Loucy (cell line): ENCODE data around the gene ZCCHC14.
A peak's percentile ranks its signal among the peaks of the same experiment; 100 is the strongest.
"Not testable (repeated sequence)": the region's sequence is repeated elsewhere in the genome, so short reads cannot be mapped to it uniquely, and the experiment has no call there.

Experiments used
- H2AFZ ChIP-seq: fragments of 200-600 bp; sonication (generic); 2 replicates; pipeline ENCODE4 v1.6.0; 2016; ENCODE audit warnings: antibody characterized with exemption, mild to moderate bottlenecking, low read length, moderate library complexity
- H3F3A ChIP-seq: fragments of 200-600 bp; 2 replicates; pipeline ENCODE4 v1.6.0; 2016; ENCODE audit warnings: antibody characterized with exemption, low read depth, mild to moderate bottlenecking
- H3K27me3 ChIP-seq: fragments of 200-600 bp; sonication (generic); 2 replicates; pipeline ENCODE4 v1.6.1; 2014; ENCODE audit warnings: low read length, mild to moderate bottlenecking; ENCODE audit not compliant: insufficient read depth, poor library complexity, severe bottlenecking
- H3K36me3 ChIP-seq: fragments of 200-600 bp; sonication (generic); 2 replicates; pipeline ENCODE4 v1.6.1; 2016; ENCODE audit warnings: low read length; ENCODE audit not compliant: insufficient read depth
- H3K4me1 ChIP-seq: fragments of 200-600 bp; sonication (generic); 2 replicates; pipeline ENCODE4 v1.5.1; 2014; ENCODE audit warnings: low read length, mild to moderate bottlenecking; ENCODE audit not compliant: insufficient read depth, poor library complexity, severe bottlenecking
- H3K4me2 ChIP-seq: fragments of 200-600 bp; sonication (generic); 2 replicates; pipeline ENCODE4 v1.6.0; 2014; ENCODE audit warnings: antibody characterized with exemption, low read length, low read depth, mild to moderate bottlenecking; ENCODE audit not compliant: poor library complexity, severe bottlenecking
- H3K4me3 ChIP-seq: fragments of 200-600 bp; sonication (generic); 2 replicates; pipeline ENCODE4 v1.5.1; 2014; ENCODE audit warnings: low read length, mild to moderate bottlenecking, mixed read lengths; ENCODE audit not compliant: poor library complexity, severe bottlenecking
- H3K79me2 ChIP-seq: fragments of 200-600 bp; sonication (generic); 2 replicates; pipeline ENCODE4 v1.6.1; 2014; ENCODE audit warnings: low read length; ENCODE audit not compliant: insufficient read depth
- H3K9ac ChIP-seq: fragments of 200-600 bp; sonication (generic); 2 replicates; pipeline ENCODE4 v1.6.0; 2014; ENCODE audit warnings: mild to moderate bottlenecking, low read depth, low read length, moderate library complexity; ENCODE audit not compliant: poor library complexity, severe bottlenecking
- H3K9me2 ChIP-seq: fragments of 200-600 bp; sonication (generic); replicated peaks from 2 replicates; pipeline ENCODE4 v1.6.1; 2016; ENCODE audit warnings: low read depth, low read length, mixed read lengths
- H3K9me3 ChIP-seq: fragments of 200-600 bp; sonication (generic); 2 replicates; pipeline ENCODE4 v1.6.1; 2014; ENCODE audit warnings: mild to moderate bottlenecking, antibody characterized with exemption, low read length, low read depth; ENCODE audit not compliant: insufficient read depth
- H4K20me1 ChIP-seq: fragments of 200-600 bp; sonication (generic); 2 replicates; pipeline ENCODE4 v1.6.0; 2014; ENCODE audit warnings: antibody characterized with exemption, low read length, mild to moderate bottlenecking; ENCODE audit not compliant: insufficient read depth, poor library complexity, severe bottlenecking
- EZH2phosphoT487 ChIP-seq: fragments of 200-600 bp; IDR thresholded peaks from 2 replicates; pipeline ENCODE4 v1.6.1; 2018; ENCODE audit warnings: antibody characterized with exemption, mild to moderate bottlenecking, moderate library complexity, borderline replicate concordance
- TF ChIP-seq, protein P1 (sequence below): fragments of 200-600 bp; sonication (generic); conservative IDR thresholded peaks from 2 replicates; pipeline ENCODE4 v1.5.1; 2014; ENCODE audit warnings: mild to moderate bottlenecking, antibody characterized with exemption, low read length

ZCCHC14 gene

GRCh38 chr16:87391950-87392820 is 100.6 kb downstream of the ZCCHC14 start, which contains the start of gene MAP1LC3B:
MAP1LC3B (plus strand) TSS chr16:87392336; CDS start chr16:87392428, 92 bp downstream.
- Histone ChIP-seq H3K4me2 (peak within 1 kb of the TSS; percentile 95), H3K9me2 (no peaks in the 10 kb centered on the region), H3K4me3 (peak within 1 kb of the TSS; percentile 80), H3K9ac (peak within 1 kb of the TSS; percentile 93), H3K36me3 (no peaks in the 10 kb centered on the region), H3K9me3 (no peaks in the 10 kb centered on the region), H2AFZ (peak within 1 kb of the TSS; percentile 42; the same call in 1 of the 2 replicates), H3K79me2 (peaks cover 42% of the 10 kb centered on the region), H3F3A (peaks cover 4% of the 10 kb centered on the region; the same call in 1 of the 2 replicates), H4K20me1 (peaks cover 37% of the 10 kb centered on the region), H3K4me1 (peaks cover 54% of the 10 kb centered on the region), H3K27me3 (no peaks in the 10 kb centered on the region)
- TF ChIP-seq, protein P1, sequence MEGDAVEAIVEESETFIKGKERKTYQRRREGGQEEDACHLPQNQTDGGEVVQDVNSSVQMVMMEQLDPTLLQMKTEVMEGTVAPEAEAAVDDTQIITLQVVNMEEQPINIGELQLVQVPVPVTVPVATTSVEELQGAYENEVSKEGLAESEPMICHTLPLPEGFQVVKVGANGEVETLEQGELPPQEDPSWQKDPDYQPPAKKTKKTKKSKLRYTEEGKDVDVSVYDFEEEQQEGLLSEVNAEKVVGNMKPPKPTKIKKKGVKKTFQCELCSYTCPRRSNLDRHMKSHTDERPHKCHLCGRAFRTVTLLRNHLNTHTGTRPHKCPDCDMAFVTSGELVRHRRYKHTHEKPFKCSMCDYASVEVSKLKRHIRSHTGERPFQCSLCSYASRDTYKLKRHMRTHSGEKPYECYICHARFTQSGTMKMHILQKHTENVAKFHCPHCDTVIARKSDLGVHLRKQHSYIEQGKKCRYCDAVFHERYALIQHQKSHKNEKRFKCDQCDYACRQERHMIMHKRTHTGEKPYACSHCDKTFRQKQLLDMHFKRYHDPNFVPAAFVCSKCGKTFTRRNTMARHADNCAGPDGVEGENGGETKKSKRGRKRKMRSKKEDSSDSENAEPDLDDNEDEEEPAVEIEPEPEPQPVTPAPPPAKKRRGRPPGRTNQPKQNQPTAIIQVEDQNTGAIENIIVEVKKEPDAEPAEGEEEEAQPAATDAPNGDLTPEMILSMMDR = no peak
- TF ChIP-seq EZH2phosphoT487 = no peak

GRCh38 chr16:87391324-87391949 is 101.4 kb downstream of the ZCCHC14 start:
- H3K36me3 ChIP-seq = no peaks in the 10 kb centered on the region
- peak overlapping the region; percentile 93 for H3K9ac ChIP-seq
- peaks cover 4% of the 10 kb centered on the region; the same call in 1 of the 2 replicates for H3F3A ChIP-seq
- H3K4me3 ChIP-seq = peak overlapping the region; percentile 80
- no peaks in the 10 kb centered on the region for H3K9me2 ChIP-seq
- H4K20me1 ChIP-seq = peaks cover 31% of the 10 kb centered on the region
- H3K4me1 ChIP-seq = peaks cover 58% of the 10 kb centered on the region
- H3K9me3 ChIP-seq = no peaks in the 10 kb centered on the region
- no peaks in the 10 kb centered on the region for H3K27me3 ChIP-seq
- H3K4me2 ChIP-seq = peak overlapping the region; percentile 93
- no peak for TF ChIP-seq EZH2phosphoT487
- H3K79me2 ChIP-seq = peaks cover 35% of the 10 kb centered on the region
- peak overlapping the region; percentile 42; the same call in 1 of the 2 replicates for H2AFZ ChIP-seq

DNA sequence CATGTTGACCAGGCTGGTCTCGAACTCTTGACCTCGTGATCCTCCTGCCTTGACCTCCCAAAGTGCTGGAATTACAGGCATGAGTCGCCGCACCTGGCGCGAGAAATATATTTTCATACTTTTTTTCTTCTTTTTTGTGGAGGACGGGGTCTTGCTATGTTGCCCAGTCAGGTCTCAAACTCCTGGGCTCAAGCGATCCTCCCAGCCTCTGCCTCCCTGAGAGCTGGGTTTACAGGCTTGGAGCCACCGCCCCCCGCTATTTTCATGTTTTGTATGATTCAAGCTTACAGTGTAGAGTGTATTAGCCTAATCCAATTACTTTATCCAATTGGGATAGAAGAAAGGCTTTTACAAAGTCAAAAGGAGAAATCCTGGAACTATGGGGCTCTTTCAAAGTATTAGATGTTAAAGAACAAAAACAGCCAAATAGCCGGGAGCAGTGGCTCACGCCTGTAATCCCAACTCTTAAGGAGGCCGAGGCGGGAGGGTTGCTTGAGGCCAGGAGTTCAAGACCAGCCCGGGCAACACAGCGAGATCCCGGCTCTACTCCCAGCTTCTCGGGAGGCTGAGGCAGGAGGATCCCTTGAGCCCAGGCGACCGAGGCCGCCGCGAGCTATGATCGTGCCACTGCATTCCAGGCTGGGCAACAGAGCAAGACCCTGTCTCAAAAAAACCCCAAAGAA is 102.0 kb downstream of the ZCCHC14 start:
- Histone ChIP-seq H3K9ac (peak overlapping the region; percentile 93), H3K4me1 (peaks cover 58% of the 10 kb centered on the region), H3K4me3 (peak overlapping the region; percentile 80), H3K9me3 (no peaks in the 10 kb centered on the region), H4K20me1 (peaks cover 29% of the 10 kb centered on the region), H3K4me2 (peak overlapping the region; percentile 93), H2AFZ (no peak overlapping the region), H3K36me3 (no peaks in the 10 kb centered on the region), H3F3A (peaks cover 4% of the 10 kb centered on the region; the same call in 1 of the 2 replicates), H3K9me2 (no peaks in the 10 kb centered on the region), H3K27me3 (no peaks in the 10 kb centered on the region), H3K79me2 (peaks cover 32% of the 10 kb centered on the region)
- TF ChIP-seq, protein P1 = no peak
- TF ChIP-seq EZH2phosphoT487 = no peak

- H3K9ac ChIP-seq, H3K4me2 ChIP-seq, H3F3A ChIP-seq, H2AFZ ChIP-seq, H3K36me3 ChIP-seq, H3K9me2 ChIP-seq, H3K27me3 ChIP-seq, H3K9me3 ChIP-seq, H3K4me3 ChIP-seq: not testable (repeated sequence)
- Histone ChIP-seq H3K79me2 (peaks cover 23% of the 10 kb centered on the region), H4K20me1 (peaks cover 22% of the 10 kb centered on the region), H3K4me1 (peaks cover 53% of the 10 kb centered on the region)
Observed at GRCh38 chr16:87389914-87390313, 102.9 kb downstream of the ZCCHC14 start.
